GM10266 (cell line): ENCODE data around the gene CACNA1B.
"Not testable (repeated sequence)": the region's sequence is repeated elsewhere in the genome, so short reads cannot be mapped to it uniquely, and the experiment has no call there.

Source experiments
- DNase-seq: peaks from one replicate; pipeline ENCODE4 v3.0.0; 2012; ENCODE audit errors: extremely low spot score
- TF ChIP-seq, protein P1 (sequence below): IDR thresholded peaks from 2 replicates; pipeline ENCODE4 v1.5.1; 2012; ENCODE audit warnings: mild to moderate bottlenecking, low read depth; ENCODE audit not compliant: control insufficient read depth, insufficient read depth; ENCODE audit errors: missing control alignments

The CACNA1B gene

DNA sequence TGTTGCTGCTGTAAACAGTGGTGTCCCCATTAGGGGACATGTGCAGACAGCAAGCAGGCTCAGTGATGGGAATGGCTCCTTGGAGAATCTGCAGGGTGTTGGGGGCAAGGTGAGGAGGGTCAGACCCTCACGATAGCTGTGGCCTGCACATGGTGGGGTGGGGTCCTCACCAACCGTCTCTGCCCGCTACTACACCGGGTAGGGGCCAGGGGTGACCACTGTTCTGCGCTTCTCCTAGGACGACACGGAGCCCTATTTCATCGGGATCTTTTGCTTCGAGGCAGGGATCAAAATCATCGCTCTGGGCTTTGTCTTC lies 4.9 kb downstream of the CACNA1B start:
- no peak for DNase-seq
- TF ChIP-seq, protein P1, sequence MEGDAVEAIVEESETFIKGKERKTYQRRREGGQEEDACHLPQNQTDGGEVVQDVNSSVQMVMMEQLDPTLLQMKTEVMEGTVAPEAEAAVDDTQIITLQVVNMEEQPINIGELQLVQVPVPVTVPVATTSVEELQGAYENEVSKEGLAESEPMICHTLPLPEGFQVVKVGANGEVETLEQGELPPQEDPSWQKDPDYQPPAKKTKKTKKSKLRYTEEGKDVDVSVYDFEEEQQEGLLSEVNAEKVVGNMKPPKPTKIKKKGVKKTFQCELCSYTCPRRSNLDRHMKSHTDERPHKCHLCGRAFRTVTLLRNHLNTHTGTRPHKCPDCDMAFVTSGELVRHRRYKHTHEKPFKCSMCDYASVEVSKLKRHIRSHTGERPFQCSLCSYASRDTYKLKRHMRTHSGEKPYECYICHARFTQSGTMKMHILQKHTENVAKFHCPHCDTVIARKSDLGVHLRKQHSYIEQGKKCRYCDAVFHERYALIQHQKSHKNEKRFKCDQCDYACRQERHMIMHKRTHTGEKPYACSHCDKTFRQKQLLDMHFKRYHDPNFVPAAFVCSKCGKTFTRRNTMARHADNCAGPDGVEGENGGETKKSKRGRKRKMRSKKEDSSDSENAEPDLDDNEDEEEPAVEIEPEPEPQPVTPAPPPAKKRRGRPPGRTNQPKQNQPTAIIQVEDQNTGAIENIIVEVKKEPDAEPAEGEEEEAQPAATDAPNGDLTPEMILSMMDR = no peak

DNA sequence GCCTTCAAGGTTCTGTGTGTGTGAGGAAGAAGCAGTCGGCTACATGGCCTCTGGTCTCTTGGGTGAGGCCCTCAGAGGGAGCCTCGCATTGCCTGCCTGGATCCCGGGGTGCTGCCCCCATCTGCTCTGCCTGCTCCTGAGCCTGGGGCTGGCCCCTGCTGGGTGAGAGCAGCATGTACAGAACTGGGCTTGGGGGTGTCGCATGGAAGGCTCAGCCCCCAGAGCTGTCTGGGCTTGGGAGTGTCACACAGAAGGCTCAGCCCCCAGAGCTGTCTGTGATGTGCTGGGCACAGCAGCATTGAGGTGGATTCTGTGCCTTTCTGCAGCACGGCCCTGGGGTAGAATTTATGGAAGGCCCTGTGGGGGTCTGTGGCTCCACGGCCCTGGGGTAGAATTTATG lies 6.4 kb downstream of the CACNA1B start:
- DNase-seq = not testable (repeated sequence)

DNA sequence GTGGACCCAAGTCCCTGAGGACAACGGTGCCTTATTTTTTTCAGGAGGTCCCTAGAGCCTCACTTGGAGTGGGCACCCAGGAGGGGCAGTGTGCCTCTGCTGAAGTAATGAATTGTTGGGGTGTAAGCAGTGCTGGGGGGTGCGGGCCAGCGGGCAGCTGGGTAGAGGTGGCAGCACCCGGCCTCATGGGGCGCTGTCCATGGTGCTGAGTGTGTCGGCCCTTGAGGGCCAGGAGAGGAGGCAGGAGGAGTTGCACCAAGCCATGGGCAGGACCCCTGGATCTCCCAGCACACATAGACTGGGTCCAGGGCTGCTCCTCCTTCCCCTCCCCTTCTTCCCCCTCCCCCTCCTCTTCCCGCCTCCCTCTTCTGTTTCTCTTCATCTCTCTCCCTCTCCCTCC lies 7.0 kb downstream of the CACNA1B start:
- DNase-seq = not testable (repeated sequence)

DNA sequence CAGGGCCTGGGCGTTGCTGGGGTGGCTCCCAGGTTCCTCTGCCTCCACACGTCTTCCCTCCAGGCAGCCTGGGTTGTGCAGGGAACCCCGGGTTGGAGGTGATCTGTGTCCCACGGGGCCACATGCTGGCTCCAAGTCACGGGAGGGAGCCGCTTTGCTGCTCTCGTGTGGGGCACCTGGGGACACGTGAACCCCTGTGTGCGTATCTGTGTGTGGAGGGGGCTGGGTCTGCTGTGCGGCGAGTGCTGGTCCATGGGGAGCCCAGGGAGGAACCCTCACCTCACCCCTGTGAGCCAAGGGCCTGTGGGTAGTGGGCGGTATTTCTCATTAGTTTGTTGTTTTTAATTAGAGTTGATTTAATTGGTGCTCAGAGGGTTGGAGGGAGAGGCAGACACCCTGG lies 7.5 kb downstream of the CACNA1B start:
- DNase-seq = not testable (repeated sequence)

DNA sequence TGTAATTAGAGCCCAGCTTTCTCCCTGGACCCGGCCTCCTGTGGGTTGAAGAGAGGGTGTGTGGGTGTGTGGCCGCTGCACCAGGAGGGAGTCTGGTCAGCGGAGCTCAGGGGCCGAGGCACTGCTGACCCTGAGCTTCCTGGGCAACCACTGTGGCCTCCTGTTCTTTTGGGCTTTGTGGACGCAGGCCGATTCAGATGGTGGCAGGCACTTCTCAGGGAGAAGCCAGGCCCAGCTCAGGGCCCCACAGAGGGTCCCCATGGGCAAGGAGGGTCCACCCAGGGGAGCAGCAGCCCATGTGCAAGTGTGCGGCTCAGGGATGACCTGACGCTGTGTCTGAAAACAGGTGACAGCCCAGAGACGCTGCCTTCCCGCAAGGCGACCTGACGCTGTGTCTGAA lies 11.0 kb downstream of the CACNA1B start:
- DNase-seq = not testable (repeated sequence)

DNA sequence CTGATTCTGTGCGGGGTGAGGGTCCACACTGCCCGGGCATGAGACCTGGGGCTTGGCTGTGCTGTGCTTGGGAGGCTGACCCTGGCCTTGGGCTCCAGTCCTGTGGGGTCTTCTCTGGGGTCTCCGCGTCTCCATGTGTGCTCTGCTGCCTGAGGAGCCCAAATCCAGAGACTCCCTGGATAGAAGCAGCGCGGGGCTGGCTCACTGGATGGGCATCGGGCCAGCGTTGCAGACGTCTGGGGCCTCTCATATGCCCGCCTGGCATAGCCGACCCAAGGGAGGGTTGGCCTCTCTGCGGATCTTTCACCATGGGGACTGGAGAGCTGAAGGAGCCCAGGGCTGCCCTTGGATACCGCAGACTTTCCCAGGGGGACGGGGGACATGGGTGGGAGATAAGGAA lies 12.4 kb downstream of the CACNA1B start:
- DNase-seq = not testable (repeated sequence)

DNA sequence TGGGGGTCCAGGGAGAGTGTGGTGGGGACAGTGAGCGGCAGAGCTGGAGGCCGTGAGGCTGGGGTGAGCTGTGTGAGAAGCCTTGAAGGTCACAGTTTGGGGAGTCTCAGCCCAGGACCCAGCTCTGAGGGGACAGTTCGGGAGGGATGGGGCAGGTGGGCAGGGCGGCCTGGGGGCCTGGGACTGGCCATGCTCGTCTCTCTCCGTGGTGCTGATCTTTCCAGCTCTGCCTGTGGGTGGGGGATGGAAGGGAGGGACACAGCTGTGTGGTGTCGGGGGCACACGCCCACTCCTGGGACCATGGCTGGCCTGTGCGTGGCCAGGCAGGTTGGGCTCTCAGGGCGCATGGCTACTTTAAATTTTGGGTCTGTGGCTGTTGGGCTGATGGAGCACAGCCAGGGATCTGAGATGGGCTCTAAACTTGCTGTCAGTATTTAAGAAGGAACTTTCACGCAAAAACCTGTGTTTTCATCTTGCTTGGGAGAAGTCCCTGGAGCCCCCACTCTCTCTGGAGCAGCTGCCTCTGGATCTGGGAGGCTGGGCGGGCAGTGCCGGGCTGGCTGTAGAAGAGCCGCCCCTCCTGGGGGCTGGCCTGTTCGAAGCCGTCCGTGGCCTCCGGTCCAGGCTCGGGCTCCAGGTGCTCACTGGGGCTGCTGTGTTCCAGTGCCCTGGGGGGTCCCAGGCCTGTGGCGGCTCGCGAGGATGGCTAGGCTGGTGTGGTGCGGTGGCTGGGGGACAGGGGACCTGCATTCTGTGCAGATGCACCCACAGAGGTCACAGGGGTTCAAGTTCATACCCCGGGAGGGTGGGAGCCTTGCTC lies 13.4 kb downstream of the CACNA1B start:
- DNase-seq = not testable (repeated sequence)

DNA sequence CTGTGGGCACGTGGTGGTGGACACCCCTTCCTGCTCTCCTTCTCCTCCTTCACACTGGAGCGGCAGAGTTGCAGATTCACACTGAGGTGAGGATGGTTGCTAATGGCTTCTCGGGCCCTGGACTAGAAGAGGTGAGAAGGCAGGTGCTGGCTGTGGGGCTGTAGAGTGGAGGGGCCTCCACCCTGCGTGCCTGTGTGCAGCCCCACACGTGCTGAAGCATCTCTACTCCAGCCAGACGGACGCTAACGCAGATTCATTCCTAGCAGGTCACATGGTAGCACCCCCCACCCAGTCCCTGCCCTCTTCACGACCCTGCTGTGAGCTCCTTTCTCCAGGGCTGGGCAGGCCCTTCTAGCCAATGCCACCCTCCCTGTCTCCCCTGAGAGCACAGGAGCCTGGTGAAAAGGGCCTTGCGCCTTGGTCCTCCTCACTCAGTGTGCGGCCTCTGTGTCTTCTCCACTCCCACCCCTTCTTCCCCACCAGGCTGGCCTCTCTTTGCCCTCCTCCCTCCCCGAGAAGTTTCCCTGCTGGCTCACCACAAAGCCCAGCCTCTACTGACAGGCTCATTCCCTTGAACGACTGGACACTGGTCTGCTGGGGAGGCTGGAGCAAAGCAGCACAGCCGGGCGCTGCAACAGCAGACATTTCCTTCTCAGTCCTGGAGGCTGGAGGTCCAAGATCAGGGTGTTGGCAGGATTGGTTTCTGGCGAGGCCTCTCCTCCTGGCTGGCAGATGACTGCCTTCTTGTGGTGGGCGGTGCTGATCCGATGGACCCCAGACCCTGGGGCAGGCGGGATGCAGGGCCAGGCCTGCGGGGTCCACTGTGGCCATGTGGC lies 14.2 kb downstream of the CACNA1B start:
- DNase-seq = no peak
- TF ChIP-seq, protein P1 = no peak

DNA sequence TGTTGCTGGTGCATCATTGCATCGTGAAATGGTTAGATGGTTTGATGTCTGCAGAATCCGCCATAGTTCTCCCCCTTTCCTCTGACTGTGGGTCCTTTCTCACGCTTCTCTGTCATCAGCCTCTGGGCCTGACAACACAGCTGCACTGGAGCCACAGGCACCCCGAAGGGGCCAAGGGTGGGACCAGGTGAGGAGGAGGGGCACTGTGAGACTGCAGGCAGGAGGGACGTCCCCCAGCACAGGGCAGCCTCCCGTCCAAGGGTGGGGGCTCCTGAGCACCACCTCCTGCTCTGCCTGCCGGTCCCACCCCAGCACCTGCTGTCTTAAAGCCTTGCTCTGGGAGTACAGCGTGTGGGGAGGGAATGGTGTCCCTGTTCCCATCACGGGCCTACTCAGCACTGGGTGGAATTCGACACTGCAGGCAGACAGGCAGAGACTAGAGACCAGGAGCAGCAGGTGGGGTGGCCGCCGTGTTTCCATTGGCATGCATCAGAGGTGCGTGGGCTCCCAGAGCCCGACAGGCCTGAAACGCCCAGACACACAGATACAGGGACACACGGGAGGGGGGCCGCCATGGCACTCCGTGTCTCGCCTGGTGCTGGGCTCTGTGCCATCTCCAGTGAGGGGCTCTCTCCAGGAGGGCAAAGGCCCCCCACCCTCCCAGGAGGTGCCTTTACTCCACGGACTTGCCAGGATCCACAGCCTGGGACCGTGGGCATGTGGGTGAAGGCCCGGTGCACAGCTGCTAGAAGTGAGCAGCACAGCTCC lies 15.0 kb downstream of the CACNA1B start:
- no peak for DNase-seq
- TF ChIP-seq, protein P1 = no peak

DNA sequence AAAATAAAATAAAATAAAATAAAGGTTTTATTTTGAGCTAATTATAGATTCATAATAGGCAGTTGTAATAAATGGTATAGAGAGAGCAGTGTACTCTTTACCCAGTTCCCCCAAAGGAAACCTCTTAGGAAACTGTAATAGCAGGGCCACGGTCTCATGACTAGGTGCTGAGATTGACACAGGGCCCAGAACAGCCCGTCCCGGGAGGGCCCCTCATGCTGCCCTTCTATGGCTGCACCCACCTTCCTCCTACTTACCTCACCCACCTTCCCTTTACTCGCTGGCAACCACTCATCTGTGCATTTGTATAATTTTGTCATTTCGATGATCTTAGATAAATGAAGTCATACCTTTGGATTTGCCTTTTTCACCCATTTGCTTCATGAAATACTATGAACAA lies 16.1 kb downstream of the CACNA1B start:
- TF ChIP-seq, protein P1 = no peak

More for the DNA sequence above, 16.1 kb downstream of the CACNA1B start:
- no peak for DNase-seq
